HL-60/S4 treated with phorbol 12-myristate 13-acetate at 8.2 ng/mL for 4 days and 3 days (cell line): ENCODE measurements around the gene LCE1D.

ENCODE experiments used
- in situ Hi-C: fragments of 300-500 bp; cut with MboI; formaldehyde crosslinking; loops from 2 replicates; pipeline ENCODE4 v1.15.0; 2022; ENCODE audit warnings: low sequenced_read_pairs

LCE1D gene, protein sequence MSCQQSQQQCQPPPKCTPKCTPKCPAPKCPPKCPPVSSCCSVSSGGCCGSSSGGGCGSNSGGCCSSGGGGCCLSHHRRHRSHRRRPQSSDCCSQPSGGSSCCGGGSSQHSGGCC

DNA sequence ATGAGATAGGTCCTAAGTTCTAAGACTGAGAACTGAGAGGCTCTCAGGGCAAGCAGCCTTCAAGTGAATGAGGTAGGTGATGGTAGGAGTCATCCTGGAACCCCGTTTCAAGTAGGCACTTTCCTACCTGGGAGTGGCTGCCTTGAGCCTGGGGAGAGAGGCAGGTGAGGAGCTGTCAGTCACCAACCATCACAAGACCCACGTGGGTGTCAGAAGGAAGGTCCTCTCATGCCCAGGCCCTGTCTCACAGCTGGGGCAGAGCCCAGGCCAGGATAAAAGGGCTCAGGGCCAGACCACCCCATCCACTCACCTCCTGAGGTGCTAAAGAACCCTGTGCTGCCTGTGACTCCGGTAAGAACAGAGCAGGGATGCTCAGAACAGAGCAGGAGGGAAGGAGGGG, at the start of gene LCE1D:
TSS of gene LCE1D (plus strand) at position 301 of the 400 bp plus-strand sequence. CDS start 1,074 bp downstream, outside the sequence.
- in situ Hi-C loops = no loop called here

DNA sequence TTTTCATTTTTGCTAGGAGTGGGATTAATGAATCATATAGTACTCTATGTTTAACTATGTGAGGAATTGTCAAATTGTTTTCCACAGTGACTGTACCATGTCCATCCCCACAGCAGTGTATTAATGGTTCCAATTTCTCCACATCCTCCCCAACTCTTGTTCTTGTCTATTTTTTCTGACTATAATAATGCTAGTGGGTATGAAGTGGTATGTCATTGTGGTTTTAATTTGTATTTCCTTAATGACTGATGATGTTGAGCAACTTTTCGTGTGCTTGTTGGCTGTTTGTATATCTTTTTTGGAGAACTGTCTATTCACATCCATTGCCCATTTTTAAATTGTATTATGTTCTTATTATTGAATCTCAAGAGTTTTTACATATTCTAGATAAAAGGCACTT, 48.7 kb upstream of the LCE1D start:
- in situ Hi-C loops = no loop called here

DNA sequence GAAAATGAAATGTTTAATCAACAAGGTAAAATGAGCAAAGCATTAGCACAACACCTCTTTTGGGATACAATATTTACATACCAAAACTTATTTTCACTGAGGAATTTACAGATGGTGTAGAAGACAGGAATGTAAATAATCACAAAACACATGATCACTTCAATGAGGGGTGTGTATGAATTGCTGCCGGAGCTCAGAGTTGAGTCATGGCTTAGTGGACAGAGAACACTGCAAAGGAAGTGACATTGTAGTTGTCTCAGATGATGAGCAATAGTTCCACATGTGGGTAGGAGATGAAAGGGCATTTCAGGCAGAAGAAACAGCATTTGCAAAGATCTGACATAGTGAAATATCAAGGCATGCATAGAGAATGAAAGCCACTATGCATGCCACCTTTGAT, 44.3 kb upstream of the LCE1D start:
- in situ Hi-C loops = no loop called here

DNA sequence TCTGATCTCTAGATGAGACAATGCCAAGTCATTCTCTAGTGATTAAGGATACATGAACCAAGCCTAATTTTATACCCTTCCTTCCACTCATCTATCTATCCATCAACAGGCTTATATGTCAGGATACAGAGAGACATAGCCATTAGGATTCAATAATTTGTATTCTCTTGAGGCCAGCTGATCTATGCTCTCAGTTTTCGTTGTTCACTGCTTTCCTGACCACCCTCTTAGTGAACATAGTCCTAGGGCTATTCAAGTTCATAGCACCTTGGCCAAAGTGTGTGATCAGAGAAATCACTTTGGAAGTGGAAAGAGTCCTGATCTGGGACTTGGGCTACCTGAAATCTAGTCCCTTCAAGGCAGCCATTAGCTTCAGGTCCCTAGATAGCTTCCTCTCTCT, 42.9 kb upstream of the LCE1D start:
- in situ Hi-C loops = no loop called here

DNA sequence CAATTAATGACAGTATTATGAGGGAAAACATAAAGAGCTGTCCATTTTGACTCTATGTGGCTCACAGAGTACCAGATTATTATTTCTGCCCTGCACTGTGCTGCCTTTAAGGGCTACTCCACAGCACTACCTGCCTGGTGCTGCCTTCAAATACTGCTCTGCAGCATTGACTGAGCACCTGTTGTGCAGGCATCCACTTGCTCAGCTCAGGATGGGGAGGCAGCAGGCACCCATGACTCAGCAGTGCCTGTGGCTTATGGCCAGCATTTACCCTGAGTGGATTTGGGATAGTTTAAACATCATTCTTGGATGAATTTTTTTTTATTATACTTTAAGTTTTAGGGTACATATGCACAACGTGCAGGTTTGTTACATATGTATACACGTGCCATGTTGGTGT, 39.6 kb upstream of the LCE1D start:
- in situ Hi-C loops = no loop called here

DNA sequence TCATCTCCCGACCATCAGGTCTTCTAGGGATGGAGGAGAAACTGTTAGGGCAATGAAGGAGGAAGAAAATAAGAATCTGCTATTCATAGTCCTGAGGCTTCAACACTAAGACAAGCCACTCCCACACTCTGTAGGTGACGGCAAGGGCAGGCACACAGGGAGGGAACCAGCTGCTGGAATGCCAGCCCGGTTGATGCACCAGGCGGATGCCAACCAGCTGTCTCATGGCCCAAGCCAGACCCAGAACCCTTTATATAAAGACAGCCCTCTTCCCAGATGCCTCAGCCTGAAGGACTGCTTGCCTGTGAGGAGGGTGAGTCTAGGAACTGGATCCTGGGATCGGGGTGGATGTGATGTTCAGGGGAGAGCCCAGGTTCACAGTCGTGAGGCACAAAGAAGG, 38.8 kb upstream of the LCE1D start, which contains the start of gene KPRP:
TSS of gene KPRP (plus strand) at position 279 of the 400 bp plus-strand sequence. CDS start 1,564 bp downstream, outside the sequence.
- in situ Hi-C loops = no loop called here

DNA sequence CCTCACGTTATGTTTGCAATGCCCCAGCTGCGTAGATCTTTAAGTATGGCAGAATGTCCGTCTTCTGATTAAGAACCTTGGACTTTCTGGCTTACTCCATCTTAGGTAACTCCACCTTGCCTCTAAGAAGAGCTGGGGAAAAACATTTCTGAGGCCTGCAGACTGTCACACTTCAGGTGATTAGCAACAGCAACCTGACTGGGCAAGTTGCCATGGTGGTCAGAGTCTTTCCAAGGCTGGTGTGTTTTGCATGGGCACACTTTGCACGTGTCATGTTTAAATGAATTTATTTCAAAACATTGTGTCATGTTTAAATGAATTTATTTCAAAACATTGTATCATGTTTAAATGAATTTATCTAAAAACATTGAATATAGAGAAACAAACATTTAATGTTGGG, 37.9 kb upstream of the LCE1D start:
- in situ Hi-C loops = no loop called here

DNA sequence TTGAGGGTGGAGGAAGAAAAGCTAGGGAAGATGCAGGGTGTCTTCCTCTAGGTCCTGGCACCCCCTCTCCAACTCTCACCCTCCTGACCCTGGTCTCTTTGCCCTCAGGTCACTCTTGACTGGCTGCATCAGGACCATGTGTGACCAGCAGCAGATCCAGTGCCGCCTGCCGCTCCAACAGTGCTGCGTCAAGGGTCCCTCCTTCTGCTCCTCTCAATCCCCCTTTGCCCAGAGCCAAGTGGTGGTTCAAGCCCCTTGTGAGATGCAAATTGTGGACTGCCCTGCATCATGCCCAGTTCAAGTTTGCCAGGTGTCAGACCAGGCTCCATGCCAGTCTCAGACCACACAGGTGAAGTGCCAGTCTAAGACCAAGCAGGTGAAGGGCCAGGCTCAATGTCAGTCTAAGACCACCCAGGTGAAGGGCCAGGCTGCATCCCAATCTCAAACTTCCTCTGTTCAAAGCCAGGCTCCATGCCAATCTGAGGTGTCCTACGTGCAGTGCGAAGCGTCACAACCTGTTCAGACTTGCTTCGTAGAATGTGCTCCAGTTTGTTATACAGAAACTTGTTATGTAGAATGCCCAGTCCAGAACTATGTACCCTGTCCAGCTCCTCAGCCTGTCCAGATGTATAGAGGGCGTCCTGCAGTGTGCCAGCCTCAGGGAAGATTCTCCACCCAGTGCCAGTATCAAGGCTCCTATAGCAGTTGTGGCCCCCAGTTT, 36.9 kb upstream of the LCE1D start:
- in situ Hi-C loops = no loop called here

DNA sequence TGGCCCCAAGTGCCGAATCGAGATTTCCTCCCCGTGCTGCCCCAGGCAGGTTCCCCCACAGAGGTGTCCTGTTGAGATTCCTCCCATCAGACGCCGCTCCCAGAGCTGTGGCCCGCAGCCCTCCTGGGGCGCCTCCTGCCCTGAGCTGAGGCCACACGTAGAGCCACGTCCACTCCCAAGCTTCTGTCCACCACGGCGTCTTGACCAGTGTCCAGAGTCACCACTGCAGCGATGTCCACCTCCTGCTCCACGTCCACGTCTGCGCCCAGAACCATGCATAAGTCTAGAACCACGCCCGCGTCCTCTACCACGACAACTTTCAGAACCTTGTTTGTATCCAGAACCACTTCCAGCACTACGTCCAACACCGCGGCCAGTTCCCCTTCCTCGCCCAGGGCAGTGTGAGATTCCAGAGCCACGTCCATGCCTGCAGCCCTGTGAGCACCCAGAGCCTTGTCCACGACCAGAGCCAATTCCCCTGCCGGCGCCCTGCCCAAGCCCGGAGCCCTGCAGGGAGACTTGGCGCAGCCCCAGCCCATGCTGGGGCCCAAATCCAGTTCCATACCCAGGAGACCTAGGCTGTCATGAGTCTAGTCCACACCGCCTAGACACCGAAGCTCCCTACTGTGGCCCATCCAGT, 35.9 kb upstream of the LCE1D start:
- in situ Hi-C loops = no loop called here

DNA sequence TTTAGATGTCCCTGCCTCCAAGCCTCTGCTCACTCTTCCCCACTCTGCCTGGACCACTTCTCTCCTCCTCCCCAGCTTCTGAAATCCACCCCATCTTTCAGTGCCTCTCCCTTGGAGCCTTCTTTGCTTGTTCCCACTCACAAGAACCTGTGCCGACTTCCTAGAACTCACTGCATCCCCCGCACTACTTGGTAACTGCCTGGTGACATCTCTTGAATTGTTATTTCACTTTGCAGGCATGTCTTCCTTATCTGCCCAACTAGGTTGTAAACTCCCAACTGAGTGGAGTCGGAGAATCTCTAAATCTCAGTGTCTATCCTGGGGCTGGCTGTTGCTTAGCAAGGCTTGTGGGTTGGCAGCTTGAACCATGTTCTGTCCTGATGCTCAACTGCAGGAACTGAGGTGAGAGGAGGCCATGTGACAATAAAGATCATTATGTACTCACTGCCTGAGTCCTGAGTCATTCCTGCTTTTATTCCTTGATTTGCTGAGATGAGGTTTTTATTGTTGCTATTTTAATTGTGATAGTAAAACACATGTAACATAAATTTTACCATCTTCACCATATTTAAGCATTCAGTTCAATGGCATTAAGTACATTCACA, 34.8 kb upstream of the LCE1D start:
- in situ Hi-C loops = no loop called here

DNA sequence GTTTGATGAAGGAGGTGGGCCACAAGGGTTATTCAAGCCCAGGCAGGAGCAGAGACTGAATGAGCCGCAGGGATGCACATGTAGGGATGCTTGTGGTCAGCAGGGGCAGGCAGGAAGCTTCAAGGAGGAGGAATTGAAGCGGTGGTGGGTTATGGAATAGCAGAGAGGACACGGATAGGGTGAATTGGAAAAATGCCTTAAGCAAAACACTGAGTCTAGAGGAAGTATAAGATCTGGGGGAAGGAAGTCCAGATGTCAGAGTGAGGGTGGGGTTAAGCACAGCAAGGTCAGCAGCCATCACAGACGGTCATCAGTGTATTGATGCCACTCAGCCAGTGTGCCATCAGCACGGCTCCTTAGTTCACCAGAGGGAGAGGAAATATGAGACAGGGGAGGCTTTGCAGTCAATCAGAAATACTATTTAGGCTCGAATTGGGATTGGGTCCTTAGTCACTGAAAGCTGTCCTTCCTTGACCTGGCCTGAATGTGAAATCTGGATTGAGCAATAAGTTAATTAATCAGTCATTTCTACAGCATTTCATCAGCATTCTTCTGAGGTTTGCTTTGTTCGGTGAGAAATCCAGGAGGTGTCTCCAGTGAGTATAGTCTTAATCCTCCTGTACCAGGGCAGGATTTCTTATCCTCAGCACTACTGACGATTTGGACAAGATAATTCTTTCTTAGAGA, 27.5 kb upstream of the LCE1D start:
- in situ Hi-C loops = no loop called here

DNA sequence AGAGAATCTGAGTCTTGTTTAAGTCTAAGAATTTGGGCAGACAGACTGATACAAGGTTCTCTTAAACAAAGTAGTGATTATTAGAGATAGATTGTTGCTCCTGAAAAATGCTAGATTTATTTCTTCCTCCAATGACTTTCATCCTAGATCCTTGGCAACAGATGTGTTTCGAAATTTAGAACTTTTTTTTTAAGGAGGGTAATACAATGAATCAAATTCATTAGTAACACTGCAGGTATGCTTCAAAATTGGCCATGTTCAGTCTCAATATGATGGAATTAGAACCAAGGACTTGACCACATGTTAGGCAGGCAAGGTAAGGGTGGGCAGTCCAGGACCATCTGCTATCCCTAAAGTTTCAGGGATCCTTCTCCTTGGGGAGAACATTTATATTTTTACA, 26.1 kb upstream of the LCE1D start:
- in situ Hi-C loops = no loop called here

DNA sequence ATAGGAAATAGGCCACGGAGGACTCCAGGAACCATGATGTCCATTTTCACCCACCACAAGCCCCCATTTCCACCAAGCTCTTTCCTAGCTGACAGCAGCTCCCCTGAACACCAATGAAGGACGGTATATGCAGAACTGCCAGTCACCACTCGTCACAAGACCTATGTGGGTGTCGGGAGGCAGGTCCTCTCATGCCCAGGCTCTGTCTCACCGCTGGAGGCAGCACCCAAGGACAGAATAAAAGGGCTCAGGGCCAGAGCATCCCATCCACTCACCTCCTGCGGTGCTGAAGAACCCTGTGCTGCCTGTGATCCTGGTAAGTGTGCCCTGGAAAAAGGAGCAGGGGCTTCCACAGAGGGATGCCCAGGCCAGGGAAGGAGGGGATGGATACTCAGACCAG, 21.6 kb upstream of the LCE1D start, which contains the start of gene LCE1F:
TSS of gene LCE1F (plus strand) at position 266 of the 400 bp plus-strand sequence. CDS start 1,232 bp downstream, outside the sequence.
- in situ Hi-C loops = no loop called here

DNA sequence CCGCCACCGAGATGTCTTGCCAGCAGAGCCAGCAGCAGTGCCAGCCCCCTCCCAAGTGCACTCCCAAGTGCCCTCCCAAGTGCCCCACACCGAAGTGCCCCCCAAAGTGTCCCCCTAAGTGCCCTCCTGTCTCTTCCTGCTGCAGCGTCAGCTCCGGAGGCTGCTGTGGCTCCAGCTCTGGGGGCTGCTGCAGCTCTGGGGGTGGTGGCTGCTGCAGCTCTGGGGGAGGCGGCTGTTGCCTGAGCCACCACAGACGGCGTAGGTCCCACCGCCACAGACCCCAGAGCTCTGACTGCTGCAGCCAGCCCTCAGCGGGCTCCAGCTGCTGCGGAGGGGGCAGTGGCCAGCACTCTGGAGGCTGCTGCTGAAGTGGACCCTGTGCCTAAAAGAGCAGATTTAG, 20.2 kb upstream of the LCE1D start:
- in situ Hi-C loops = no loop called here

DNA sequence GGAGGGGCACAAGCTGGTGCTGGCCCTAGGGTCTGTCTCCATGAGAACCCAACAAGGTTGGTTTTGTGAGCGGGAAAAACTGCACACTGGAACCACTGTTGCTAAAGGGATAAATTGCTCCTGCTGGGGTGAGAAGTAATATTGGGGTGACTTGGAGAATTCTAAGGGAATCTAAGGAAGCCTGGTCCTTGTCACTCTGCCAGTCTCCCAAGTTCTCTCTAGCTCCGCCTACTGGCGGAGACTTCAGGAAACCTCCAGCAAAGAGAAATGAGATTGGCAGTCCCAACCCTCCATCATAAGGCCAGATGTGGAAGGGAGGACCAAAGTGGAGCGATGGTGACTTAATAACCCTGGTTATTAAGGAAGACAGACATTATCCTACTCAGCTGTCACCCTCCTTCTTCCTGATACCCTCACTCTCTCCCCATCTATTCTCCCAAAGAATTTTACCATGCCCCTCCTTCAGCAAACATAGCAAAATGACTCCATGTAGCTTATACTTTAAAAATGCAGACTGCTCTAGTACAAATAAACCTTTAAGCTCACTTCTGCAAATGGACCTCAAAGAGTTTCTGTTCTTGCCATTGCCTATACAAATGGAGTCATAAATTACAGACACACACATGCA, 18.9 kb upstream of the LCE1D start:
- in situ Hi-C loops = no loop called here

DNA sequence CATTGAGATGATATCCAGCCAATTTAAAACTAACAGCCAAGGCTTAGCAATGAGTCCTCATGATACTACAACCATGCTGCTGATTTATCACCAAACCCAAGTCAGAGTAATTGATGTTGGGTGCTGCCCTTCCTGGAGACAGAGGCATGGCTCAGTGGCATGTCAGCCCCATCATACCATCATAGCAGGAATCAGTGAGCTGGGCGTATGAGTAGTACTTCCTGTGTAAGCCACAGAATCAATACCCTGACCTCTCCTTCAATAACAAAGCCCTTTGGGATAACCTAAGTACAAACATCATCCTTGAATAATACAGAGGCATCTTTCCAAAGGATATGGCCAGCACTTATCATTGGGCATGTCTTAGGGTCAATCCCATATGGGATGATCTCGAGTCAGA, 13.4 kb upstream of the LCE1D start:
- in situ Hi-C loops = no loop called here

DNA sequence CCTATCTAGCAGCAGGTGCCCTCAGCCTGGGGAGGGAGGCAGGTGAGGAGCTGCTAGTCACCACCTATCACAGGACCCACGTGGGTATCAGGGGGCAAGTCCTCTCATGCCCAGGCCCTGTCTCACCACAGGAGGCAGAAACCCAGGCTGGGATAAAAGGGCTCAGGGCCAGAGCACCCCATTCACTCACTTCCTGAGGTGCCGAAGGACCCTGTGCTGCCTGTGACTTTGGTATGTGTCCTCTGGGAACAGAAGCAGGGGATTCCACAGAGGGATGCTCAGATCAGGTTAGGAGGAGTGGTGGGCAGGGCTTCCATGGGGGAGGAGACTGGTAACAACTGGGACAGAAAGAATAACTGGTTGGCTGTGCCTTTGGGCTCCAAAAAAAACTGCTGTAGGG, 10.4 kb upstream of the LCE1D start, which contains the start of gene LCE1E:
TSS of gene LCE1E (plus strand) at position 181 of the 400 bp plus-strand sequence. CDS start 1,043 bp downstream, outside the sequence.
- in situ Hi-C loops = no loop called here

DNA sequence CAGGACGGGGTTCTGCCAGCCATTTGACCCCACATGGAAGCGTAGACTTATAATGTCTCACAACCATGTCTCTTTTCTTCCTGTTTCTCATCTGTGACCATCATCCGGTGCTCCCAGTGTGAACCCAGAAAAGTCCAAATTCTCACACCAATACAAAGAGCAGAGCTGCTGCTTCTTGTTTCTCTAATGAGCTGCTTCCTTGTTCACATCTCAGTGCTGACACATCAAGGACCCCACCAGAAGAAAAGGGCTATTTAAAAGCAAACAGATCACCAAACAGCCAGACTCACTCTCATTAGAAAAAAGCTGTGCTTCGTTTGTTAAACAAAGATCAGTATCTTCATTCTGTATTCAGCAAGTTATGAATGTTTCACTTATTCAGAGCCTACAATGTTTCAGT, 835 bp upstream of the LCE1D start:
- in situ Hi-C loops = no loop called here

DNA sequence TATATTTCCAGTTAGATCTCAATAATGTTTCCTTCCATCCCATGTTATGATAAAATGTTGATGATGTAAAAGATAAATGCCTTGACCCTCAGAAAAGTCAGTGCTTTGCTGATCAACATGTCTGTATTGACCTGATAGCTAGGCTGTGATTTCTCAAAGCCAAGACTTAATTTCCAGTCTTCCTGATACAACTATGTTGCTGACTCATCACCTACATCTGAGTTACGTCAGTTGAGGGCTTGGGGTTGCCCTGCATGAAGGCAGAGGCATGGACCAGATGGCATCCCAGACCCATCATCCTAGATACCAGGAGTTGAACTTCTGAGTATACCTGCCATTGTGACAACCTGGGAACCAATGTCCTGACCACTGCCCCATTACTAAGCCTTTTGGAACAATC, 4.8 kb downstream of the LCE1D start:
- in situ Hi-C loops = no loop called here

DNA sequence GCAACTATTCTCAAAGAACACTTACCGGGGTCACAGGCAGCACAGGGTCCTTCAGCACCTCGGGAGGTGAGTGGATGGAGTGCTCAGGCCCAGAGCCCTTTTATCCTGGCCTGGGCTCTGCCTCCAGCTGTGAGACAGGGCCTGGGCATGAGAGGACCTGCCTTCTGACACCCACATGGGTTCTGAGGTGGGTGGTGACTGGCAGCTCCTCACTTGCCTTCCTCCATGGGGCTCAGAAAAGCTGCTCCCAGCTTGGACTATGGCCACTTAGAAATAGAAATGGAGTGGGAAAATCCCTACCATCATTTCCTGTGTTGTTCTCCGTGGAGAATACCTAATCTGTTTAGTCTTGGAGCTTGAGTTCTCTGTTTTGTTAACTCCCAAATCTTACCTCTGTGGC, 10.1 kb downstream of the LCE1D start, which contains the start of gene LCE1C:
TSS of gene LCE1C (minus strand) at position 76 of the 400 bp plus-strand sequence. CDS start 1,173 bp downstream, outside the sequence.
- in situ Hi-C loops = no loop called here
